ENCODE results near the gene TEX13B.

The TEX13B gene

DNA sequence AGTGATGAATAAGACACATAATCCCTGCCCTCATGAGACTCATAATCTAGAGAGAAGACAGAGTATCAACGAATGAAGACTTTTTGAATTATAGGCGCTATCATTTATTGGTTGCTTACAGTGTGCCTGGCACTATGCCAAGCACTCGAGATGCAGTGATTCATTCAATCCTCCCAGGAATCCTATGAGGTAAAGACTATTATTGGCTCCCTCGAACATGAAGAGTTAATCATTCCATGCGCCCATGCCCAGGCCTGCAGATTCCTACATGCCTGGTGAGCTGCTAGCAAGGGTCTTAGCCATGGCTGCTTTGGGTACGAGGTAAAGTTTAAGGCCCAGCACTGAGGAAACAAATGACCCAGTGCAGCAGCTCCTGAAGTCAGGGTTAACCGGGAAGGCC lies 47.0 kb downstream of the TEX13B start:
- no peak overlapping the region for H3K27ac ChIP-seq (ENCODE audit: low read length)
- H3K36me3 ChIP-seq (ENCODE audit: control insufficient read depth, low read depth, low read length): no peaks in the 10 kb centered on the region
- peaks cover 3% of the 10 kb centered on the region for H3K4me1 ChIP-seq (ENCODE audit: control insufficient read depth, low read depth, low read length)
- H3K4me3 ChIP-seq (ENCODE audit: low read length): peak overlapping the region; percentile 82
- H3K9ac ChIP-seq (ENCODE audit: low read length): peak overlapping the region; percentile 59
- no peaks in the 10 kb centered on the region for H3K9me3 ChIP-seq (ENCODE audit: control insufficient read depth, low read depth, low read length)
- no peaks in the 10 kb centered on the region for H3K27me3 ChIP-seq (ENCODE audit: control insufficient read depth, insufficient read depth, low read length)

DNA sequence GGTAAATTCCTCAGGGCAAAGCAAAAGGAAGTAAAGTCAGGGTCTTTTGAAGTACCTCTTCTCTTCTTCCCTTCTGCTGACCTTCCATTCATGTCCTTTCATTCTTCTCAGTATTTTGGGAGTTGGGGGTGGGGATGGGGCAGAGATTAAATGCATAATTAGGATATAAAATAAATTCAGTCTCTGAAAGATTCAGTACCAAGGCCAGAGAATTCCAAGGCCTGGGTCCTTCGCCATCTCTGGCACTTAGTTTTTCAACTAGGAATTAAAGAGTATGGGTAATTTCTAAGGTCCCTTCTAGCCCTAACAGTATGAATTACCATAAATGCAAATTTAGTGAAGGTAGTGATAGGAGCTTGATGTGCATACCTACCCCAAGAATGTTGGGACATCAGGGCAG lies 47.9 kb downstream of the TEX13B start:
- Histone ChIP-seq H3K27ac (ENCODE audit: low read length) (no peak overlapping the region), H3K4me3 (ENCODE audit: low read length) (no peak overlapping the region), H3K27me3 (ENCODE audit: control insufficient read depth, insufficient read depth, low read length) (no peaks in the 10 kb centered on the region), H3K36me3 (ENCODE audit: control insufficient read depth, low read depth, low read length) (no peaks in the 10 kb centered on the region), H3K4me1 (ENCODE audit: control insufficient read depth, low read depth, low read length) (peaks cover 3% of the 10 kb centered on the region), H3K9ac (ENCODE audit: low read length) (no peak overlapping the region), H3K9me3 (ENCODE audit: control insufficient read depth, low read depth, low read length) (no peaks in the 10 kb centered on the region)

All from iPS-18a (cell line).